ENCODE data around the gene POSTN. TPM values are rescaled to one million over a fixed set of nuclear protein-coding genes. Genes with fewer than 3 reads are reported as not detected.
A peak's percentile ranks its signal among the peaks of the same experiment; 100 is the strongest.

Gene POSTN
- total RNA-seq, 1 donor: 1,081 TPM

- no peak overlapping the region for H3K4me3 ChIP-seq (ENCODE audit: insufficient read depth, low read length)
- no peaks in the 10 kb centered on the region for H3K79me2 ChIP-seq (ENCODE audit: insufficient read depth, low read length)
- no peaks in the 10 kb centered on the region for H3K36me3 ChIP-seq (ENCODE audit: insufficient read depth, low read length)
- peak overlapping the region; percentile 92 for H3K27ac ChIP-seq (ENCODE audit: low read depth, low read length)
- peaks cover 40% of the 10 kb centered on the region for H3K4me1 ChIP-seq (ENCODE audit: insufficient read depth, low read length)
- H4K20me1 ChIP-seq (ENCODE audit: insufficient read depth, low read length): no peaks in the 10 kb centered on the region
- H3K9me3 ChIP-seq (ENCODE audit: low read depth, low read length): no peaks in the 10 kb centered on the region
- no peak overlapping the region for H2AFZ ChIP-seq (ENCODE audit: low read length)
- DNase-seq (ENCODE audit: insufficient read length, low spot score, missing footprints): no peak
- H3K4me2 ChIP-seq (ENCODE audit: insufficient read depth, low read length): peak overlapping the region; percentile 52
- H3K27me3 ChIP-seq (ENCODE audit: insufficient read depth, low read length): no peaks in the 10 kb centered on the region
- peak; percentile 19 for TF ChIP-seq CTCF (IDR thresholded peaks at IDR 0.05; ENCODE audit: extremely low read depth, low read depth, low read length)
Measured at GRCh38 chr13:37616131-37616530, 17.6 kb upstream of the POSTN start.

GRCh38 chr13:37615276-37615675 lies 16.7 kb upstream of the POSTN start:
- H3K4me1 ChIP-seq (ENCODE audit: insufficient read depth, low read length): peaks cover 40% of the 10 kb centered on the region
- TF ChIP-seq CTCF (IDR thresholded peaks at IDR 0.05; ENCODE audit: extremely low read depth, low read depth, low read length): no peak
- H4K20me1 ChIP-seq (ENCODE audit: insufficient read depth, low read length): no peaks in the 10 kb centered on the region
- H3K79me2 ChIP-seq (ENCODE audit: insufficient read depth, low read length): no peaks in the 10 kb centered on the region
- peak overlapping the region; percentile 92 for H3K27ac ChIP-seq (ENCODE audit: low read depth, low read length)
- no peak overlapping the region for H2AFZ ChIP-seq (ENCODE audit: low read length)
- no peaks in the 10 kb centered on the region for H3K36me3 ChIP-seq (ENCODE audit: insufficient read depth, low read length)
- no peak for DNase-seq (ENCODE audit: insufficient read length, low spot score, missing footprints)
- no peak overlapping the region for H3K4me2 ChIP-seq (ENCODE audit: insufficient read depth, low read length)
- H3K4me3 ChIP-seq (ENCODE audit: insufficient read depth, low read length): no peak overlapping the region
- H3K9me3 ChIP-seq (ENCODE audit: low read depth, low read length): no peaks in the 10 kb centered on the region
- no peaks in the 10 kb centered on the region for H3K27me3 ChIP-seq (ENCODE audit: insufficient read depth, low read length)

- H3K27ac ChIP-seq (ENCODE audit: low read depth, low read length): no peak overlapping the region
- H3K4me1 ChIP-seq (ENCODE audit: insufficient read depth, low read length): peaks cover 35% of the 10 kb centered on the region
- no peak overlapping the region for H3K4me3 ChIP-seq (ENCODE audit: insufficient read depth, low read length)
- H3K9me3 ChIP-seq (ENCODE audit: low read depth, low read length): no peaks in the 10 kb centered on the region
- no peaks in the 10 kb centered on the region for H4K20me1 ChIP-seq (ENCODE audit: insufficient read depth, low read length)
- DNase-seq (ENCODE audit: insufficient read length, low spot score, missing footprints): no peak
- H3K36me3 ChIP-seq (ENCODE audit: insufficient read depth, low read length): no peaks in the 10 kb centered on the region
- H2AFZ ChIP-seq (ENCODE audit: low read length): no peak overlapping the region
- no peak overlapping the region for H3K4me2 ChIP-seq (ENCODE audit: insufficient read depth, low read length)
- no peaks in the 10 kb centered on the region for H3K27me3 ChIP-seq (ENCODE audit: insufficient read depth, low read length)
- TF ChIP-seq CTCF (IDR thresholded peaks at IDR 0.05; ENCODE audit: extremely low read depth, low read depth, low read length): no peak
- no peaks in the 10 kb centered on the region for H3K79me2 ChIP-seq (ENCODE audit: insufficient read depth, low read length)
Measured at GRCh38 chr13:37613638-37614037, 15.1 kb upstream of the POSTN start.

GRCh38 chr13:37613236-37613635 lies 14.7 kb upstream of the POSTN start:
- Histone ChIP-seq H3K9me3 (ENCODE audit: low read depth, low read length) (no peaks in the 10 kb centered on the region), H3K27ac (ENCODE audit: low read depth, low read length) (no peak overlapping the region), H2AFZ (ENCODE audit: low read length) (no peak overlapping the region), H4K20me1 (ENCODE audit: insufficient read depth, low read length) (no peaks in the 10 kb centered on the region), H3K4me2 (ENCODE audit: insufficient read depth, low read length) (no peak overlapping the region), H3K4me1 (ENCODE audit: insufficient read depth, low read length) (peaks cover 31% of the 10 kb centered on the region), H3K4me3 (ENCODE audit: insufficient read depth, low read length) (no peak overlapping the region), H3K27me3 (ENCODE audit: insufficient read depth, low read length) (no peaks in the 10 kb centered on the region), H3K79me2 (ENCODE audit: insufficient read depth, low read length) (no peaks in the 10 kb centered on the region), H3K36me3 (ENCODE audit: insufficient read depth, low read length) (no peaks in the 10 kb centered on the region)
- no peak for DNase-seq (ENCODE audit: insufficient read length, low spot score, missing footprints)
- TF ChIP-seq CTCF (IDR thresholded peaks at IDR 0.05; ENCODE audit: extremely low read depth, low read depth, low read length): no peak
